Measurements from ENCODE around the gene TMEM108.

Gene TMEM108

GRCh38 chr3:133121450-133121849 is 83.3 kb downstream of the TMEM108 start:
- DNase-seq = no peak

DNA sequence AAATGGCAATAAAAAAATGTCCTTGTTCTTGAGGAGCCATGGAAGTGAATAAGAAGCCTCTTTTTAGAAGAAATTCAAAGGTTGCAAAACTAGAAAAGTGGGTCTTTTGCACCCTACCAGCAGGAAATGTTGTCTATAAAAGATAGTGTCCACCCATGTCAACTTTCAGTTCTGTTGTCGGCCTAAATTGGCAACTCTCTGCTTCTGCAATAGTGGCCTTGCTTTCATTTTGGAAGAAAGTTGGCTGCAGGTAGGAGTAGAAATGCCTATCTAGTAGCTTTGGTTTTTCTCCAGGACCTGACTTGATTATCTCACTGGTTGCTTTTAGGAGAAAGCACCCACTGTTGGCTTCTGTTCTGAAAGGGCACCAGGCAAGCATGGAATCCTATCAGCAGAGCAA is 85.4 kb downstream of the TMEM108 start:
- DNase-seq = no peak

- DNase-seq = peak; percentile 48
Measured at GRCh38 chr3:133124511-133124910, 86.3 kb downstream of the TMEM108 start.

- no peak for DNase-seq
Measured at GRCh38 chr3:133125171-133125570, 87.0 kb downstream of the TMEM108 start.

- DNase-seq = no peak
Measured at GRCh38 chr3:133125802-133126201, 87.6 kb downstream of the TMEM108 start.

DNA sequence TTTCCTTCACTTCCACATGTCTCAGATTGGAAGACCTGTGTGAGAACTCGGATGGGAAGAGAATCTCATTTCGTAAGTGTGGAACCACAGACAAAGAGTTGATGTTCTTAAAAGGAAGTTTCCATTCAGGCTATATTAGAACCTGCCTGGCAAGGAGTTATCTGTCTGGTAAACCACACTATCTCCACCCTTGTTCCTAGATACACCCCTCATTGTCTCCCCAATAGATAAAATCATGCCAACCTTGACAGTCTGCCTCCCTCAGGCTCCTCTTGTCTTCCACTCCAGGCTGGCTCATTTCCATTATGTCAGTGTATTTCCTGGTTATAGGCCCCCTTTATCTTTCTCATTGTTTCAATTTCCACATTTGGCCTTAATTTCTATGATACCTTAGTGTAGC is 89.2 kb downstream of the TMEM108 start:
- DNase-seq = no peak

DNA sequence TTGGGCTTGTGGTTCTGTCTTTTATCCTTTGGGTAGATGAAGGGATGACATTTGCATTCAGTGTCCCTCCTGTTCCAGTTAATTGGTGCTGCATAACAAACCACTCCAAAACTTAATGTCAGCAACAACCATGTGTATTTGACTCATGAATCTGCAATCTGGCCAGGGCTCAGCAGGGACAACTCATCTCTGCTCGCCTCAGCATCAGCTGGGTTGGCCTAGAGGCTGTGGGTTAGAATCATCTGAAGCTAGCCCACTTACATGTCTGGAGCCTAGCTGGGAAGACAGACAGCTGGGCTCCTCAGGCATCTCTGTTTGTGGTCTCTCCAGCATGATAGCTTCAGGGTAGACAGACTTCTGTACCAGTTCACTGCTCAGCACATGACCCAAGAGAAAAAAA is 92.0 kb downstream of the TMEM108 start:
- DNase-seq = no peak

DNA sequence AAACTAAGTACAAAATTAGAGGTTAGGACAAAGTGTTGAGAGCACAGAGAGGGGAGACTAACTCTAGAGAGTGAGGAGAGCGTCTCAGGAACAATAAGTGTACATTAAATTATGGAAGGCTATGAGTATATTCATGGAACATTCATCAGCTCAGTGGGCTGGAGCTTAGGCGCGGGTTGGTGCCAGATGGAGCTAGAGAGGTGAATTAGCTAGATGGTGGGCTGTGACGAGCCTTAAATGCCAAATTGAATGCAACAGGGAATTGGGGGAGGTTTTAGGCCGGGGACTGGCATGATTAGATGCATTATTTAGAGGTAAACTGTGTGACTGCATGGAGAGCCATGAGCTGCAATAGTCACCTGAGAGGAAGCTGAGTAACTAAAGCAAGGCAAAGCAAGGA is 97.1 kb downstream of the TMEM108 start:
- DNase-seq = no peak

- no peak for DNase-seq
Measured at GRCh38 chr3:133136114-133137041, 98.2 kb downstream of the TMEM108 start.

GRCh38 chr3:133137042-133137996 is 99.1 kb downstream of the TMEM108 start:
- no peak for DNase-seq

GRCh38 chr3:133138017-133138416 is 99.8 kb downstream of the TMEM108 start:
- no peak for DNase-seq

GRCh38 chr3:133152056-133152455 is 113.9 kb downstream of the TMEM108 start:
- DNase-seq = no peak

- no peak for DNase-seq
Measured at GRCh38 chr3:133152681-133153220, 114.6 kb downstream of the TMEM108 start.

- DNase-seq = no peak
Measured at GRCh38 chr3:133153382-133153781, 115.2 kb downstream of the TMEM108 start.

DNA sequence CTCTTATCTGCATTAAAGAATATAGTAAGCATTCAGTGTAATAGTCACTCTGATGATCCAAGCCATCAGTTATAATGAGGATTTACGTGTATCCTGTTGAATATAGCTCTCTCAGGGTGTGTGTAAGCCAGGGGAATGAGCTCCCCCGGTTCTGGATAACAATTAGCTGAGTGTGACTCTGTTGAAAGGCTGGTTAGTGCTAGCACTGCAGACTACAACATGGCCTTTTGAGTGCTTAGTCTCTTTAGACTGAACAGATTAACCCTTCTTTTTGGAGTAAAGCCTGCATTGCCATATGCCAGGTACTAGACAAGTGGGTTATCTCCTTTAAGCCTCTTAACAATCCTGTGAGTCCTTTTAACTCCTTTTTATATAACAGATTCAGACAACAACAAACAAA is 119.5 kb downstream of the TMEM108 start:
- DNase-seq = no peak

DNA sequence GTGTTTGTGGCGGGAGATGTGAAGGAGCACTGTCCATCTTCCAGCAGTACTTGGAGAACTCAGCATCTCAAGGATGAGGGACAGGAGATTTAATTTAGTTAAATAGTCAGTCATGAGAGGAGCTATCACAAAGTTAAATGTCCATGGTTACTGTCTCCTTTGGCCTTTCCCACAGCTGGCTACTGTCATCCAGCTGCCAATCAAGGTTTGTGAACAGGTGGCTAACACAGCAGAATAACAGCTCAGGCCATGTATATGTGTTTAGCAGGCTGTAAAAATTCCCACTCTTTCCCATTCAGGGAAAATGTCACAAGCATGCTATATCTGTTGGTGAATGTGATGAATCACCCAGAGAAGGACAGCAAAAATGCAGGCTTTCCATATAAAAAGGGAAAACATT is 120.5 kb downstream of the TMEM108 start:
- no peak for DNase-seq

DNA sequence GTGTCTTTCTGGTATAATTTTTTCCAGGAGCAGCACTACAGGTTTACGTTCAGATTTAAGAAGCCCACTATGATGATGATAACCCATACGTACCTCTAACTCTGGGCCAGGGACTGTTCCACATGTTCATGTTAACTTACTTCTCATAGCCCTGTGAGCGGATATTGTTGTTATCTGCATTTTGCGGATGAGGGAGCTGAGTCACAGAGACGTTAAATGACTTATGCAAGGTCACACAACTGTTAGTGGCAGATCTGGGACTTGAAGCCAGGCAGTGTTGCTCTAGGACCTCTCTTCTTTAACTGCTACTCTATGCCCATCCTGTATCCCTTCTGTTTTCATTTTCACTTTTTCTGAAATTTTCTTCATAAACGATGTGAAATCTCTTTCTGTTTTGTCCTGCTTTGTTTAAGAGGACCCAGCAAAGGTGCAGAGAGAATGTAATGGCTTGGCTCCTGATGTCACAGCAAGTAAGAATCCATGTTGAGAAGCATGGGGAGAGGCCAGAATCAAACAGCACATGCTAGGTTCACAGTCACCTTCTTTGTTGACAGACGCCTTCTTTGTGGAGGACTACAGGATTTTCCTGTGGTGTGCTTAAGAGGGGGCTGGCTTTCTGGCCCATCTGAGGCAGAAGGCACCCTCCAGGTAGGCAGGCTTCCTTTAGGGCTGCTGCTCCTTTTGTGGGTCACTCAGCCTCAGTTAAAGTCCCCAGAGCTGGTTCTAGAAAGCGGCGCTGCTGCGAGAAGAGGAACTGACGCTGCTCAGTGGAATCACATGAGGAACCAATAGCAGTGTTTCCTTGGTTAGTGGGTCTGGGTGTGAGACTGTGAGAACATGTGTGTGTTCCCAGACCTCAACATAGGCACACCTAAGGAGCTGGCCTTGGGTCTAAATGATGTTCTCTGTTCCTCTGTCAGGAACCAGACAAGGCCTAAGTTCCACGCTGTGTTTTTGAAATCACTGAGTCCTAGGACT is 121.6 kb downstream of the TMEM108 start:
- no peak for DNase-seq

GRCh38 chr3:133161656-133162055 is 123.5 kb downstream of the TMEM108 start:
- no peak for DNase-seq

DNA sequence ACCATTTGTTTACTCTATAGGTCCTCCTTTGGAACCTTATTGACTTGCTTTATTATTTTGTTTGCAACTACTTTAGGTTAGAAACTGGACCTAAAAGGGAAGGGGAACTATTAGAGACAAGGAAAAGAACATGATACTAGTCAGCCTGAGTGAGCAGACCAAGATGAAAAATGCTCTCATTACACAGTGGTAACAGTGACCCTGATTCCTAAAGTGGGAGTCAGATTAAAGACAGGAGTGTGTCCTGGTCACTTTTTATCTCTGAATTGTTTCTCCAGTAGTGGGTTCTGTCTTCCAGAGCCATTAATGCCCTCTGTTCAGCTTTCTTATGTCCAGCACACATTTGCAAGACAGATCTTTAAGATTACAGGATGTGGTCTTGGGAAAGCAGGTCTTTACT is 124.1 kb downstream of the TMEM108 start:
- no peak for DNase-seq

- no peak for DNase-seq
Measured at GRCh38 chr3:133162670-133163305, 124.6 kb downstream of the TMEM108 start.

GRCh38 chr3:133167340-133168024 is 129.3 kb downstream of the TMEM108 start:
- DNase-seq = no peak

All from right forelimb (tissue), 1 donor.